NCI-H2029 (cell line): Measurements from ENCODE around the gene RHBG.
A peak's percentile ranks its signal among the peaks of the same experiment; 100 is the strongest.
"Not testable (repeated sequence)": the region's sequence is repeated elsewhere in the genome, so short reads cannot be mapped to it uniquely, and the experiment has no call there.

Experiments used
- DNase-seq: peaks from one replicate; lab custom pipeline; 2025; lab: John Stamatoyannopoulos, UW

RHBG gene, protein sequence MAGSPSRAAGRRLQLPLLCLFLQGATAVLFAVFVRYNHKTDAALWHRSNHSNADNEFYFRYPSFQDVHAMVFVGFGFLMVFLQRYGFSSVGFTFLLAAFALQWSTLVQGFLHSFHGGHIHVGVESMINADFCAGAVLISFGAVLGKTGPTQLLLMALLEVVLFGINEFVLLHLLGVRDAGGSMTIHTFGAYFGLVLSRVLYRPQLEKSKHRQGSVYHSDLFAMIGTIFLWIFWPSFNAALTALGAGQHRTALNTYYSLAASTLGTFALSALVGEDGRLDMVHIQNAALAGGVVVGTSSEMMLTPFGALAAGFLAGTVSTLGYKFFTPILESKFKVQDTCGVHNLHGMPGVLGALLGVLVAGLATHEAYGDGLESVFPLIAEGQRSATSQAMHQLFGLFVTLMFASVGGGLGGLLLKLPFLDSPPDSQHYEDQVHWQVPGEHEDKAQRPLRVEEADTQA

GRCh38 chr1:156368889-156369684 lies at the start of gene RHBG:
TSS of gene RHBG (plus strand) at chr1:156369211. CDS start at chr1:156369250, 39 bp downstream.
- DNase-seq, result peak; percentile 30

DNA sequence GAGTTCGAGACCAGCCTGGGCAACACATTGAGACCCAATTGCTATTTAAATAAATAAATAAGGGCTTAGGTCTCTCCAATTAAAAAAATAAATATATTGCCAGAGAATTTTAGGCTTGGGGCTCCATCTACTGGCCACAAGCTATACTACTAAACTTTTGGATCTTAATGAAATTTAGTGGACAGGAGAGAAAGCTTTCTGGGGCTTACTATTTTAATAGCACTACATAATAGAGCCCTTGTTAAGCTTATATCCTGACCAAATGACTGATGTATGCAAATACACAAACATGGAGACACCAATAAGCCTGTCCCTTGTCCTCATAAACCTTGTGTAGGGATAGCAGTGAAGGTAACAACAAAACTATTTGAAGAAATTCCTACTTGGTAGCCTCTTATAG lies 49.3 kb upstream of the RHBG start:
- DNase-seq, result no peak

DNA sequence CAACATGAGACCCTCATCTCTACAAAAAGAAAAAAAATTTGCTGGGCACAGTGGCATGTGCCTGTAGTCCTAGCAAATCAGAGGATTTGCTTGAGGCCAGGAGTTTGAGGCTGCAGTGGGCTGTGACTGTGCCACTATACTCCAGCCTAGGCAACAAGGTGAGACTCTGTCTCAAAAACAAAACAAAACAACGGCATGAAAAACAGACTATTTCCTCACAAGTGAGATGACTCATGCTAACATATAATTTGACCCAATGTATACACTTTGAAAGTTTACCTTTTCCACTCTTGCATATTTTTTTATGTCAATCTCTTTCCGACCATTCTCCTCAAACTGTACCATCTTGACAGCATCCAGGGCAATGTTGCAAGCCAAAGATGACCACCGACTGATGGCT lies 48.5 kb upstream of the RHBG start:
- DNase-seq, result no peak

GRCh38 chr1:156323179-156323578 lies 45.8 kb upstream of the RHBG start:
- DNase-seq, result not testable (repeated sequence)

- no peak for DNase-seq
Measured at GRCh38 chr1:156336242-156336641, 32.8 kb upstream of the RHBG start.

DNA sequence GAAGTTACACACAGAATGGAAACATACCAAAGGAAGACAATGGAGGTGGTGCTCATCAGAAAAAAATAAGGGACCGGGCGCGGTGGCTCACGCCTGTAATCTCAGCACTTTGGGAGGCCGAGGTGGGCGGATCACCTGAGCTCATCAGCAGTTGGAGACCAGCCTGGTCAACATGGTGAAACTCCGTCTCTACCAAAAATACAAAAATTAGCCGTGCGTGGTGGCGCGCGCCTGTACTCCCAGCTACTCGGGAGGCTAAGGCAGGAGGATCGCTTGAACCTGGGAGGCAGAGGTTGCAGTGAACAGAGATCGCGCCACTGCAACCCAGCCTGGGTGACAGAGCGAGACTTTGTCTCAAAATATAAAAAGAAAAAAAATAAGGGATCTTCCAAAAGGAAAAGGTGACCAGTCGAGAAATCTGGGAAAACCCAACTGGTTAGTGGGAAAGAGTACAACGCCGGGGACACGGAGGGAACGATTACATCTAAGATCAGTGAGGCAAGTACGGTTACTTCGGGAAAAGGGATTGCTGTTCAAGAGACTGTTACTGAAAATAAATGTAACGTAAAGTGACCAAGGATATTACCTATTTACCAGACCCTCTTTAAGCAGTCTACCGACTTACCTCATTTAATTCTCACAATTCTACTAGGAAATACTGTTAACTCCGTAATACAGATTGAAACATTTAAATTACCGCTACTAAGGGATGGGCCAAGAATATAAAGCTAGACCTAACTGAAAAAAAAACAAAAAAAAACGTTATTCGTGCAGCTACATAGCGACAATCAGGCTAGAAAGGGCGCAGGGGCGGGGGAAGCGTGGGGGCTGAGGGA lies 31.7 kb upstream of the RHBG start:
- DNase-seq, result no peak

GRCh38 chr1:156337888-156338179 lies 31.2 kb upstream of the RHBG start:
- DNase-seq, result no peak

GRCh38 chr1:156338180-156338976 lies 30.6 kb upstream of the RHBG start, which contains the start of the genes CCT3 and TSACC:
TSS of gene CCT3 (minus strand) at chr1:156338292. CDS start at chr1:156338184, 108 bp downstream.
TSS of gene TSACC (plus strand) at chr1:156338526. CDS start at chr1:156339758, 1,232 bp downstream.
- DNase-seq, result peak; percentile 98

DNA sequence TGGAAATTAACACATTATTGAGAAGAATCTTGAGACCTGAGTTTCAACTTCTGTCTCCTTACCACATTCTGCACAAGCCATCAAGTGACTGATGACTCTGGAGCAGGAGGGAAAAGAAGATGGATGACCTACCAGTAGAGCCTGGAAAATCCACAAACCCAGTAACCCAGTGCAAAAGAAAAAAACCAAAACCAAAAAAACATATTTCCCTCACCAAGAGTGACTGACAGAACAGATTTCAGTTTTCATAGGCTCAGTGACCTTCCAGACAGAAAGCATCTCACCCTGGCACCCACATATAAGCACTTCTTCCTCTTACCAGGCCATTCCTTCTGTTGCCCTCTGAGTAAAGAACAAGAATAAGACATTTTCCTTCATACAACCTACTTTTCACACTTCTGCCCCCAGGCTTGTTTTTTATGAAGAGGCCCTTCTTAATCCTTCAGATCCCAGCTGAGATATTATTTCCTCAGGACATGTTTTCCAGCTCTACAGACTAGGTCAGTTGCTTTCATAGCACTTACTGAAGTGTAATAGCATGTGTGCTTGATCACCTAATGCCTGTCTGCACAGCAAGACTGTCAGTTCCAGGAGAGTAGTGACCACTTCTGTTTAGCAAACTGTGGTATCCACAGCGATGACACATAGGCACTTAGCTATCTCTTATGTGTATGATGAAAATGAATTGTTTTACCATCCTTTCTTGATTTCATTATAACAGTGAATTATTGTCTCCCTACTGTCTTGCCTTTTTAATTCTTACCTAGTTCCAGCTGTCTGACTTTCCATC lies 26.6 kb upstream of the RHBG start:
- DNase-seq, result no peak

- DNase-seq, result no peak
Measured at GRCh38 chr1:156344409-156344808, 24.6 kb upstream of the RHBG start.

GRCh38 chr1:156346035-156346434 lies 23.0 kb upstream of the RHBG start:
- DNase-seq, result not testable (repeated sequence)

DNA sequence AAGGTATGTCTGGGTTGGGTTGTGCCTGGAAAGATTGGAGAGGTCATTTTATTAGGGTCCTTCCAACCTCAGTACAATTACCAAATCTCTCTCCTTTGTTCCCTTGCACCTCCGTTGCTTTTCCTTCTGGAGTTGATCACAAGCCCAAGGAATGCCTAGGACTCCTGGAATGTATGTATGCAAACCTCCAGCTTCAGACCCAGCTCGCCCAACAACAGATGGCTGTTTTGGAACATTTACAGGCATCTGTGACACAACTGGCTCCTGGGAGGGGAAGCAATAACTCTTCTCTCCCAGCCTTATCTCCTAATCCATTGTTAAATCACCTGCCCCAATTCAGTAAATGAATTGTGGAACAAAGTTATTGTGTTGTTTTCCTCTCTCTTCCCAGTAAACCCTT lies 22.4 kb upstream of the RHBG start:
- DNase-seq, result no peak

GRCh38 chr1:156347331-156347730 lies 21.7 kb upstream of the RHBG start:
- DNase-seq, result no peak

GRCh38 chr1:156352481-156352880 lies 16.5 kb upstream of the RHBG start:
- not testable (repeated sequence) for DNase-seq

- DNase-seq, result no peak
Measured at GRCh38 chr1:156356262-156356874, 12.6 kb upstream of the RHBG start.

GRCh38 chr1:156356875-156357534 lies 12.0 kb upstream of the RHBG start:
- peak; percentile 77 for DNase-seq

- no peak for DNase-seq
Measured at GRCh38 chr1:156357977-156358376, 11.0 kb upstream of the RHBG start.

DNA sequence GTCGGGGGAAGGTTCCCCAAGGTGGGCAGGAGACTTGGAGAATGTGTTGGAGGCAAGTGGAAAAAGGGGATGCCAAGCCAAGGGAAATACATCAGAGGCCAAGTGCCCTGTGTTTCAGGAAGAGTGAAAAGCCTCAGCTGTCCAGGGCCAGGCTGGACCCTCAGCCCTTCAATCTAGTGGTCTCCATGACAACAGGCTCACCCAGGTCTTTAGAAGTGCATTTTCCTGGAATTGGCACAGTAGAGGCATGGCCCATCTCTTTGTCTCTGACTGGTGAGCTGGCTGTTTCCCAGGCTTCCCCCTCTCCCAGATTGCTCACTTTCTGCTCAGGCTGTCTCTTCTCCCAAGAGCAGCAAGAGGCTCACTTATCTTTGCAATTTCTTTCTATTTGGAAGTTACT lies 10.4 kb upstream of the RHBG start:
- DNase-seq, result no peak

GRCh38 chr1:156359249-156359648 lies 9.8 kb upstream of the RHBG start:
- DNase-seq, result no peak

GRCh38 chr1:156359973-156360372 lies 9.0 kb upstream of the RHBG start:
- DNase-seq, result no peak
